ENCODE results near the gene FHIT. TPM values are rescaled to one million over a fixed set of nuclear protein-coding genes. Genes with fewer than 3 reads are reported as not detected.
A peak's percentile ranks its signal among the peaks of the same experiment; 100 is the strongest.

The FHIT gene
- total and polyA plus RNA-seq, 11 donors: 4.2 to 26.8 (median 16.5) TPM

- no peaks in the 10 kb centered on the region for H3K36me3 ChIP-seq
- H3K27me3 ChIP-seq: no peaks in the 10 kb centered on the region
- TF ChIP-seq POLR2A (IDR thresholded peaks at IDR 0.05) (no peak), CTCF (IDR thresholded peaks at IDR 0.05) (no peak)
- DNase-seq (peak in 1 of 5 donors; percentile 24), ATAC-seq (no peak)
- WGBS, 4 donors: 84 to 95% (median 86%) methylated on average over 1 of the region's 1 CpG
- peaks cover 0 to 8% (median 0%) of the 10 kb centered on the region in 12 donors for H3K4me1 ChIP-seq
- no peaks in the 10 kb centered on the region for H3K9me3 ChIP-seq
- intact Hi-C loops (cut with DNase I): no loop called here
- no peak overlapping the region for H3K4me3 ChIP-seq
- H3K27ac ChIP-seq: no peak overlapping the region
Observed at GRCh38 chr3:60215946-60216345, 1035.3 kb downstream of the FHIT start.

GRCh38 chr3:60207905-60208304, 1043.3 kb downstream of the FHIT start:
- H3K4me3 ChIP-seq: no peak overlapping the region
- intact Hi-C loops (cut with DNase I): no loop called here
- no peak overlapping the region for H3K27ac ChIP-seq
- H3K9me3 ChIP-seq: no peaks in the 10 kb centered on the region
- H3K27me3 ChIP-seq: no peaks in the 10 kb centered on the region
- H3K4me1 ChIP-seq: no peaks in the 10 kb centered on the region
- ATAC-seq: peak in 2 of 4 donors; percentile 52 to 61
- H3K36me3 ChIP-seq: no peaks in the 10 kb centered on the region
- no peak for DNase-seq
- no peak for TF ChIP-seq POLR2A (IDR thresholded peaks at IDR 0.05)
- WGBS, 4 donors: 38 to 59% (median 46%) methylated on average over 2 of the region's 2 CpGs

- WGBS, 4 donors: 65 to 73% (median 68%) methylated on average over 2 of the region's 2 CpGs
- intact Hi-C loops (cut with DNase I): no loop called here
- DNase-seq (no peak), ATAC-seq (no peak)
- H3K4me1 ChIP-seq: no peaks in the 10 kb centered on the region
- H3K27ac ChIP-seq: no peak overlapping the region
- H3K36me3 ChIP-seq: no peaks in the 10 kb centered on the region
- no peak overlapping the region for H3K4me3 ChIP-seq
- no peaks in the 10 kb centered on the region for H3K9me3 ChIP-seq
- TF ChIP-seq CTCF (IDR thresholded peaks at IDR 0.05) (no peak), POLR2A (IDR thresholded peaks at IDR 0.05) (no peak)
- no peaks in the 10 kb centered on the region for H3K27me3 ChIP-seq
Observed at GRCh38 chr3:60206206-60206605, 1045.0 kb downstream of the FHIT start.

GRCh38 chr3:60202052-60202726, 1049.1 kb downstream of the FHIT start:
- WGBS, 4 donors: 61 to 67% (median 63%) methylated on average over 3 of the region's 3 CpGs
- Histone ChIP-seq H3K27ac (no peak overlapping the region), H3K9me3 (no peaks in the 10 kb centered on the region), H3K27me3 (no peaks in the 10 kb centered on the region), H3K4me1 (no peaks in the 10 kb centered on the region), H3K36me3 (no peaks in the 10 kb centered on the region), H3K4me3 (no peak overlapping the region)
- intact Hi-C loops (cut with DNase I): no loop called here
- TF ChIP-seq CTCF (IDR thresholded peaks at IDR 0.05) (no peak), POLR2A (IDR thresholded peaks at IDR 0.05) (no peak)
- ATAC-seq (no peak), DNase-seq (no peak)

- DNase-seq (no peak), ATAC-seq (no peak)
- H3K4me3 ChIP-seq: no peak overlapping the region
- H3K4me1 ChIP-seq: no peaks in the 10 kb centered on the region
- no peak overlapping the region for H3K27ac ChIP-seq
- 0 to 76% (median 30%) methylated on average over 1 of the region's 1 CpG for WGBS, 4 donors
- TF ChIP-seq CTCF (IDR thresholded peaks at IDR 0.05) (no peak), POLR2A (IDR thresholded peaks at IDR 0.05) (no peak)
- intact Hi-C loops (cut with DNase I): no loop called here
- H3K27me3 ChIP-seq: no peaks in the 10 kb centered on the region
- peaks cover 0 to 4% (median 0%) of the 10 kb centered on the region in 12 donors for H3K9me3 ChIP-seq
- no peaks in the 10 kb centered on the region for H3K36me3 ChIP-seq
Observed at GRCh38 chr3:60199306-60199705, 1051.9 kb downstream of the FHIT start.
